Measurements from ENCODE around the gene IL15RA. TPM values are rescaled to one million over a fixed set of nuclear protein-coding genes. Genes with fewer than 3 reads are reported as not detected.

Gene IL15RA
- total and polyA plus RNA-seq, 10 of the 15 experiments (the other 5 are each of a cell fraction or from before 2014, with no cell fraction given) = 2.0 to 14.8 (median 12.1) TPM

DNA sequence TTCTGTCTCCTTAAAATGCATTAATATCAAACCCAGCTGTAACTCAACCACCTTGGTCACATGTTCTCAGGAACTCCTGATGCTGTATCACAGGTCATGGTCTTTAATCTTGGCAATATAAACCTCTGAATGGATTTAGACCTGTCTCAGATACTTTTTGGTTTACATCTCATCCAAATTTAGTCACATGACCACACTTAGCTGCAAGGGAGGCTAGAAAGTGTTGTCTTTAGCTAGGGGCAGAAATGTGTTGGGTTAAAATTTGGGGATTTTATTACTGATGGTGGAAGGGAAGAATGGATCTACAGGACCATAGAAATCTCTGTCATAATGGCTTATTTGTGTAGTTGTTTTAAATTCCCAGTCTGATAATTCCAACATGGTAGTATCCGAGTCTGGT lies 29.6 kb upstream of the IL15RA start (continued):
- TF ChIP-seq BCL3 (IDR thresholded peaks at IDR 0.05; ENCODE audit: borderline replicate concordance, insufficient read depth, low read depth, low read length, poor library complexity, severe bottlenecking) = no peak
- TF ChIP-seq HDGF (IDR thresholded peaks at IDR 0.05) = no peak
- TF ChIP-seq ETV6 (conservative IDR thresholded peaks at IDR 0.05 in 1 of 2, IDR thresholded peaks at IDR 0.05 in 1 of 2; ENCODE audit: borderline replicate concordance in 1 of 2, low read depth in 1 of 2) = no peak
- TF ChIP-seq, protein P1, sequence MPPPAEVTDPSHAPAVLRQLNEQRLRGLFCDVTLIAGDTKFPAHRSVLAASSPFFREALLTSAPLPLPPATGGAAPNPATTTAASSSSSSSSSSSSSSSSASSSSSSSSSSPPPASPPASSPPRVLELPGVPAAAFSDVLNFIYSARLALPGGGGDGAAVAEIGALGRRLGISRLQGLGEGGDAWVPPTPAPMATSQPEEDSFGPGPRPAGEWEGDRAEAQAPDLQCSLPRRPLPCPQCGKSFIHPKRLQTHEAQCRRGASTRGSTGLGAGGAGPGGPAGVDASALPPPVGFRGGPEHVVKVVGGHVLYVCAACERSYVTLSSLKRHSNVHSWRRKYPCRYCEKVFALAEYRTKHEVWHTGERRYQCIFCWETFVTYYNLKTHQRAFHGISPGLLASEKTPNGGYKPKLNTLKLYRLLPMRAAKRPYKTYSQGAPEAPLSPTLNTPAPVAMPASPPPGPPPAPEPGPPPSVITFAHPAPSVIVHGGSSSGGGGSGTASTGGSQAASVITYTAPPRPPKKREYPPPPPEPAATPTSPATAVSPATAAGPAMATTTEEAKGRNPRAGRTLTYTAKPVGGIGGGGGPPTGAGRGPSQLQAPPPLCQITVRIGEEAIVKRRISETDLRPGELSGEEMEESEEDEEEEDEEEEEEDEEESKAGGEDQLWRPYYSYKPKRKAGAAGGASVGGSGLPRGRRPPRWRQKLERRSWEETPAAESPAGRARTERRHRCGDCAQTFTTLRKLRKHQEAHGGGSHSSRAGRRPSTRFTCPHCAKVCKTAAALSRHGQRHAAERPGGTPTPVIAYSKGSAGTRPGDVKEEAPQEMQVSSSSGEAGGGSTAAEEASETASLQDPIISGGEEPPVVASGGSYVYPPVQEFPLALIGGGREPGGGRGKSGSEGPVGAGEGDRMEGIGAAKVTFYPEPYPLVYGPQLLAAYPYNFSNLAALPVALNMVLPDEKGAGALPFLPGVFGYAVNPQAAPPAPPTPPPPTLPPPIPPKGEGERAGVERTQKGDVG (CRISPR knock-in tag; IDR thresholded peaks at IDR 0.05) = no peak
- TF ChIP-seq TARDBP (IDR thresholded peaks at IDR 0.05; ENCODE audit: borderline replicate concordance) = no peak
- TF ChIP-seq PML (IDR thresholded peaks at IDR 0.05; ENCODE audit: low read length) = no peak
- TF ChIP-seq, protein P2, sequence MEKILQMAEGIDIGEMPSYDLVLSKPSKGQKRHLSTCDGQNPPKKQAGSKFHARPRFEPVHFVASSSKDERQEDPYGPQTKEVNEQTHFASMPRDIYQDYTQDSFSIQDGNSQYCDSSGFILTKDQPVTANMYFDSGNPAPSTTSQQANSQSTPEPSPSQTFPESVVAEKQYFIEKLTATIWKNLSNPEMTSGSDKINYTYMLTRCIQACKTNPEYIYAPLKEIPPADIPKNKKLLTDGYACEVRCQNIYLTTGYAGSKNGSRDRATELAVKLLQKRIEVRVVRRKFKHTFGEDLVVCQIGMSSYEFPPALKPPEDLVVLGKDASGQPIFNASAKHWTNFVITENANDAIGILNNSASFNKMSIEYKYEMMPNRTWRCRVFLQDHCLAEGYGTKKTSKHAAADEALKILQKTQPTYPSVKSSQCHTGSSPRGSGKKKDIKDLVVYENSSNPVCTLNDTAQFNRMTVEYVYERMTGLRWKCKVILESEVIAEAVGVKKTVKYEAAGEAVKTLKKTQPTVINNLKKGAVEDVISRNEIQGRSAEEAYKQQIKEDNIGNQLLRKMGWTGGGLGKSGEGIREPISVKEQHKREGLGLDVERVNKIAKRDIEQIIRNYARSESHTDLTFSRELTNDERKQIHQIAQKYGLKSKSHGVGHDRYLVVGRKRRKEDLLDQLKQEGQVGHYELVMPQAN (conservative IDR thresholded peaks at IDR 0.05) = no peak
- no peak for TF ChIP-seq TBL1XR1 (IDR thresholded peaks at IDR 0.05; ENCODE audit: low read depth, low read length)
- TF ChIP-seq, protein P3, sequence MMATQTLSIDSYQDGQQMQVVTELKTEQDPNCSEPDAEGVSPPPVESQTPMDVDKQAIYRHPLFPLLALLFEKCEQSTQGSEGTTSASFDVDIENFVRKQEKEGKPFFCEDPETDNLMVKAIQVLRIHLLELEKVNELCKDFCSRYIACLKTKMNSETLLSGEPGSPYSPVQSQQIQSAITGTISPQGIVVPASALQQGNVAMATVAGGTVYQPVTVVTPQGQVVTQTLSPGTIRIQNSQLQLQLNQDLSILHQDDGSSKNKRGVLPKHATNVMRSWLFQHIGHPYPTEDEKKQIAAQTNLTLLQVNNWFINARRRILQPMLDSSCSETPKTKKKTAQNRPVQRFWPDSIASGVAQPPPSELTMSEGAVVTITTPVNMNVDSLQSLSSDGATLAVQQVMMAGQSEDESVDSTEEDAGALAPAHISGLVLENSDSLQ (IDR thresholded peaks at IDR 0.05) = no peak
- no peak for TF ChIP-seq MYB (IDR thresholded peaks at IDR 0.05; ENCODE audit: borderline replicate concordance, low read depth, low read length)

Data from GM12878 (cell line).